D721Med (cell line): ENCODE results near the gene CEACAM16.

ENCODE experiments used
- DNase-seq: peaks from one replicate; pipeline ENCODE4 v3.0.0; 2011; ENCODE audit warnings: low spot score; ENCODE audit not compliant: insufficient read length
- FAIRE-seq: peaks from 2 replicates; lab custom pipeline; 2011; peaks lifted over from hg19 to GRCh38; lab: Jason Lieb, UNC
- CTCF ChIP-seq: IDR thresholded peaks from 2 replicates; pipeline ENCODE4 v1.5.1; 2012; ENCODE audit warnings: mild to moderate bottlenecking, control low read depth; ENCODE audit not compliant: insufficient read depth; ENCODE audit errors: missing control alignments

The CEACAM16 gene

GRCh38 chr19:44731081-44731480, 32.1 kb downstream of the CEACAM16 start:
- no peak for DNase-seq
- FAIRE-seq, result no peak
- TF ChIP-seq CTCF, result no peak

- DNase-seq (no peak), FAIRE-seq (no peak)
- no peak for TF ChIP-seq CTCF
Observed at GRCh38 chr19:44731622-44732021, 32.7 kb downstream of the CEACAM16 start.

GRCh38 chr19:44732235-44733014, 33.5 kb downstream of the CEACAM16 start:
- TF ChIP-seq CTCF, result no peak
- DNase-seq (no peak), FAIRE-seq (no peak)

- no peak for TF ChIP-seq CTCF
- FAIRE-seq (no peak), DNase-seq (no peak)
Observed at GRCh38 chr19:44734357-44734756, 35.4 kb downstream of the CEACAM16 start.

GRCh38 chr19:44735011-44735410, 36.1 kb downstream of the CEACAM16 start:
- FAIRE-seq, result no peak

GRCh38 chr19:44737238-44738071, 38.5 kb downstream of the CEACAM16 start:
- no peak for TF ChIP-seq CTCF
- no peak for FAIRE-seq
- no peak for DNase-seq

More at GRCh38 chr19:44735011-44735410, 36.1 kb downstream of the CEACAM16 start:
- no peak for TF ChIP-seq CTCF
- DNase-seq, result no peak
